Neuron (in vitro differentiated cells): Measurements from ENCODE around the gene CAMK2N2.
A peak's percentile ranks its signal among the peaks of the same experiment; 100 is the strongest.

ENCODE experiments used
- H2AFZ ChIP-seq: one replicate; pipeline ENCODE4 v1.6.1; 2013; ENCODE audit warnings: low read depth, mild to moderate bottlenecking, inconsistent platforms, low read length, moderate library complexity
- H3K27me3 ChIP-seq: one replicate; pipeline ENCODE4 v1.6.1; 2013; ENCODE audit warnings: low read length; ENCODE audit not compliant: insufficient read depth
- H3K36me3 ChIP-seq: one replicate; pipeline ENCODE4 v1.6.1; 2013; ENCODE audit warnings: low read length; ENCODE audit not compliant: insufficient read depth
- H3K4me1 ChIP-seq: one replicate; pipeline ENCODE4 v1.6.1; 2013; ENCODE audit warnings: low read length; ENCODE audit not compliant: insufficient read depth
- H3K4me3 ChIP-seq: 2 replicates; pipeline ENCODE4 v1.5.1; 2013; ENCODE audit warnings: mild to moderate bottlenecking, low read length, moderate library complexity
- H3K9me3 ChIP-seq: one replicate; pipeline ENCODE4 v1.6.1; 2013; ENCODE audit warnings: low read length

The CAMK2N2 gene

GRCh38 chr3:184261270-184261853, at the start of gene CAMK2N2:
TSS of gene CAMK2N2 (minus strand) at chr3:184261553. CDS start at chr3:184261285, 268 bp downstream.
- peak within 1 kb of the TSS; percentile 87 for H2AFZ ChIP-seq
- peaks cover 10% of the 10 kb centered on the region for H3K4me1 ChIP-seq
- peaks cover 9% of the 10 kb centered on the region for H3K27me3 ChIP-seq
- peak within 1 kb of the TSS; percentile 50 for H3K4me3 ChIP-seq
- no peaks in the 10 kb centered on the region for H3K9me3 ChIP-seq
- H3K36me3 ChIP-seq, result no peaks in the 10 kb centered on the region

GRCh38 chr3:184308744-184309143, 47.4 kb upstream of the CAMK2N2 start:
- peaks cover 56% of the 10 kb centered on the region for H3K36me3 ChIP-seq
- H3K4me1 ChIP-seq, result no peaks in the 10 kb centered on the region
- H3K9me3 ChIP-seq, result no peaks in the 10 kb centered on the region
- H3K27me3 ChIP-seq, result no peaks in the 10 kb centered on the region
- H3K4me3 ChIP-seq, result no peak overlapping the region
- H2AFZ ChIP-seq, result no peak overlapping the region

DNA sequence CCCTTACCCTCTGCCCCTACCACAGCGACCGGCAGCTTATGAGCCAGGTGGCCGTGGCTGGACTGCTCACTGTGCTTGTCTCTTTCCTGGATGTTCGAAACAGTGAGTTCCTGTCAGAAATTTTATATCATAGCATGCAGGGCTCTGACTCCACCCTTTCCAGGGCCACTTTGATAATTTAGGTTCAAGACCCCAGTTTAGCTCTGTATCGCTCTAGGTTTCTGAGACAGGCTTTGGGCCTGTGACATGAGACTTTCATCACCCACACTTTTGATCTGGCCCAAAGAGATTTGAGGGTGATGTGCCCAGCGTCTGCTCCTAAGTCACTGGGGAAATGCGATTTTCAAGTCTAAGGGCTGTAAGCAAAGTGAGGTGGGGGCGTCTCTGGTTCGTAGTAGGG, 46.6 kb upstream of the CAMK2N2 start:
- Histone ChIP-seq H3K9me3 (no peaks in the 10 kb centered on the region), H3K4me1 (no peaks in the 10 kb centered on the region), H3K36me3 (peaks cover 64% of the 10 kb centered on the region)

GRCh38 chr3:184306341-184306972, 45.1 kb upstream of the CAMK2N2 start:
- no peaks in the 10 kb centered on the region for H3K9me3 ChIP-seq
- no peak overlapping the region for H3K4me3 ChIP-seq
- no peaks in the 10 kb centered on the region for H3K27me3 ChIP-seq
- no peaks in the 10 kb centered on the region for H3K4me1 ChIP-seq
- H2AFZ ChIP-seq, result no peak overlapping the region
- peaks cover 79% of the 10 kb centered on the region for H3K36me3 ChIP-seq

More for the DNA sequence above, 46.6 kb upstream of the CAMK2N2 start:
- Histone ChIP-seq H3K27me3 (no peaks in the 10 kb centered on the region), H3K4me3 (no peak overlapping the region), H2AFZ (no peak overlapping the region)

DNA sequence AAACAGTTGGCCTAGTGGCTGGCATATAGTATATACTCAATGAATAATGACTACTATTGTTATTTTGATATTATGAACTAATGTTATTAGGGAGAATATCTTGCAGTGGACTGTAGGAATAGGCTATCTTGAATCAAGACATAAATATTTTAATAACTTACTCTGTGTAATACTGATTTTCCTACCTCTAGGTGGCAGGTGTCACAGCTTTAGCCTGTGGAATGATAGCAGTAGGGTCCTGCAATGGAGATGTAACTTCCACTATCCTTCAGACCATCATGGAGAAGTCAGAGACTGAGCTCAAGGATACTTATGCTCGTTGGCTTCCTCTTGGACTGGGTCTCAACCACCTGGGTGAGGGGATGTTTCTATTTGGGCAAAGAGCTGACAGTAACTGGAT, 44.2 kb upstream of the CAMK2N2 start:
- Histone ChIP-seq H3K27me3 (no peaks in the 10 kb centered on the region), H3K36me3 (peaks cover 85% of the 10 kb centered on the region), H3K9me3 (no peaks in the 10 kb centered on the region), H2AFZ (no peak overlapping the region), H3K4me1 (peaks cover 2% of the 10 kb centered on the region), H3K4me3 (no peak overlapping the region)

DNA sequence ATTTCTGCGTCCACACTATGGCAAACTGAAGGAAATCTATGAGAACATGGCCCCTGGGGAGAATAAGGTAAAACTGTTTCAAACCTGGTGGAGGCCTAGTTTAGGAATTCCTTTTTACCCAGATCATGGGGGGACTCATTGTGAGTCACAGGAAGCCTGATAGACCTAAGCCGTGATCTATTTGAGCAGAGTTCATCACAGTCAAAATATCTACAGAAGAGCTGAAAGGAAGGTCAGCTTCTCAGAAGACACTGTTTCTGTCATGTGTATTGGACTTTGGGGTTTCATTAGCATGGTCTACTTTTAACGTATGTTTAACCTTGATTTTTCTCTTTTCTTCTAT, 39.0 kb upstream of the CAMK2N2 start:
- Histone ChIP-seq H2AFZ (no peak overlapping the region), H3K4me1 (peaks cover 12% of the 10 kb centered on the region), H3K27me3 (no peaks in the 10 kb centered on the region), H3K4me3 (peak overlapping the region; percentile 76), H3K9me3 (no peaks in the 10 kb centered on the region), H3K36me3 (peaks cover 49% of the 10 kb centered on the region)

- no peaks in the 10 kb centered on the region for H3K9me3 ChIP-seq
- peaks cover 12% of the 10 kb centered on the region for H3K4me1 ChIP-seq
- H3K27me3 ChIP-seq, result peaks cover 4% of the 10 kb centered on the region
- H2AFZ ChIP-seq, result peak overlapping the region; percentile 50
- H3K36me3 ChIP-seq, result peaks cover 44% of the 10 kb centered on the region
- peak overlapping the region; percentile 76 for H3K4me3 ChIP-seq
These were observed 38.4 kb upstream of the CAMK2N2 start for GRCh38 chr3:184299488-184300377.

DNA sequence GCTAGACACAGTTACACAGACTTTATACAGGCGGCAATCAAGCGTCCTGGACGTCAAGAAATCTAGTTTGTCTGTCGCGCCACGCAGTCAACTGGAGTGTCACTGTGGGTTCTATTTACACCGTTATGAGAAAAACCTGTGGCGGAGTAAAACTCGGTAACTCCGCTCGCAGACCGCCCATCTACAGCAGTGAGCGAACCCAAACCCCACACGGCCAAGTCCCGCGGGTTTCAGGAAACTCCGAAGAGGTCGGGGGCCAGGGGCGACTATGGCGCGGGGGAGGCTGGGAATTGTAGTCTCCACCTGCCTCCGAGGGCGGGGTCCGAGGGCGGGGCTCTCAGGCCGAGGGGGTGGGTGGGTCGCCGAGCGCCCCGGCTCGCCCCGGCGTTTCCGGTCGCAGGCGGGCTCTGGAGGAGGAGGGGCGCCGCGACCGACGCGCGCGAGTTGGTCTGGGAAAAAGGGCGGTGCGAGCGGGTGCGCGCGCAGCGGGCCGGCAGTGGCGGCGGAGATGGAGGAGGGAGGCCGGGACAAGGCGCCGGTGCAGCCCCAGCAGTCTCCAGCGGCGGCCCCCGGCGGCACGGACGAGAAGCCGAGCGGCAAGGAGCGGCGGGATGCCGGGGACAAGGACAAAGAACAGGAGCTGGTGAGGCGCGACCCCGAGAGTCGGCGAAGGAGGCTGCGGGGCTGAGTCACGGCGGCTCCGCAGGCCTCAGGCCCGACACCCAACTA, 37.6 kb upstream of the CAMK2N2 start, which contains the start of gene PSMD2:
TSS of gene PSMD2 (plus strand) at position 483 of the 729 bp plus-strand sequence. CDS start at position 509, 26 bp downstream.
- H3K27me3 ChIP-seq, result peaks cover 7% of the 10 kb centered on the region
- peak within 1 kb of the TSS; percentile 99 for H2AFZ ChIP-seq
- peak within 1 kb of the TSS; percentile 93 for H3K4me3 ChIP-seq
- peaks cover 36% of the 10 kb centered on the region for H3K36me3 ChIP-seq
- peaks cover 12% of the 10 kb centered on the region for H3K4me1 ChIP-seq
- H3K9me3 ChIP-seq, result no peaks in the 10 kb centered on the region

DNA sequence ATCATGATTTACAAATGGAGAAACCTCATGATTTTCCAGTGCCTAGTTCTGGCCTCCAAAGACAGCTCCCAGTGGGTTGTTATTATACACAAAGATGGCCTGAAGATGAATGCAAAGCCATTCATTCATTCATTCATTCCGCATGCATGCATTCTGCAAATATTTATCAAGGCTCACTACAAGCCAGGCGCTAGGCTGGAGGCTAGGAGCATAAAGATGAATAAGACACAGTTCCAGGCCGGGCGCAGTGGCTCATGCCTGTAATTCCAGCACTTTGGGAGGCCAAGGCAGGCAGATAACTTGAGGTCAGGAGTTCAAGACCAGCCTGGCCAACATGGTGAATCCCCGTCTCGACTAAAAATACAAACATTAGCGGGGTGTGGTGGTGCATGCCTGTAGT, 35.3 kb upstream of the CAMK2N2 start:
- Histone ChIP-seq H3K27me3 (peaks cover 25% of the 10 kb centered on the region), H3K36me3 (peaks cover 13% of the 10 kb centered on the region), H3K9me3 (no peaks in the 10 kb centered on the region), H2AFZ (no peak overlapping the region), H3K4me1 (peaks cover 12% of the 10 kb centered on the region), H3K4me3 (no peak overlapping the region)

- Histone ChIP-seq H3K4me1 (peaks cover 12% of the 10 kb centered on the region), H3K9me3 (no peaks in the 10 kb centered on the region), H3K4me3 (no peak overlapping the region), H3K27me3 (peaks cover 30% of the 10 kb centered on the region), H3K36me3 (peaks cover 7% of the 10 kb centered on the region), H2AFZ (no peak overlapping the region)
These were observed 34.4 kb upstream of the CAMK2N2 start for GRCh38 chr3:184295771-184296170.

GRCh38 chr3:184291738-184292445, 30.5 kb upstream of the CAMK2N2 start:
- H3K27me3 ChIP-seq, result peaks cover 34% of the 10 kb centered on the region
- H3K4me1 ChIP-seq, result no peaks in the 10 kb centered on the region
- no peaks in the 10 kb centered on the region for H3K36me3 ChIP-seq
- no peak overlapping the region for H3K4me3 ChIP-seq
- H2AFZ ChIP-seq, result no peak overlapping the region
- no peaks in the 10 kb centered on the region for H3K9me3 ChIP-seq

- H3K9me3 ChIP-seq, result no peaks in the 10 kb centered on the region
- H3K27me3 ChIP-seq, result peaks cover 34% of the 10 kb centered on the region
- no peaks in the 10 kb centered on the region for H3K4me1 ChIP-seq
- no peak overlapping the region for H3K4me3 ChIP-seq
- no peaks in the 10 kb centered on the region for H3K36me3 ChIP-seq
- H2AFZ ChIP-seq, result no peak overlapping the region
These were observed 29.8 kb upstream of the CAMK2N2 start for GRCh38 chr3:184291044-184291737.
